KOPT-K1 (cell line): Measurements from ENCODE around the gene PTPRCAP.
A peak's percentile ranks its signal among the peaks of the same experiment; 100 is the strongest.
"Not testable (repeated sequence)": the region's sequence is repeated elsewhere in the genome, so short reads cannot be mapped to it uniquely, and the experiment has no call there.

Experiments used
- H3K27ac ChIP-seq: fragments of 200-600 bp; sonication (generic); 2 replicates; pipeline ENCODE4 v1.5.1; 2016; ENCODE audit warnings: antibody characterized with exemption, mild to moderate bottlenecking, low read depth, low read length; ENCODE audit not compliant: poor library complexity, severe bottlenecking
- H3K36me3 ChIP-seq: fragments of 200-600 bp; sonication (generic); 2 replicates; pipeline ENCODE4 v1.5.1; 2017; ENCODE audit warnings: antibody characterized with exemption, mild to moderate bottlenecking, low read length, moderate library complexity; ENCODE audit not compliant: insufficient read depth
- H3K9me3 ChIP-seq: fragments of 200-600 bp; sonication (generic); 2 replicates; pipeline ENCODE4 v1.5.1; 2017; ENCODE audit warnings: antibody characterized with exemption, low read length, mild to moderate bottlenecking; ENCODE audit not compliant: insufficient read depth, poor library complexity, severe bottlenecking

PTPRCAP gene

GRCh38 chr11:67468759-67469507 is 31.5 kb upstream of the PTPRCAP start, which contains the start of gene TMEM134:
TMEM134 (minus strand) TSS chr11:67469251; CDS start chr11:67469192, 59 bp downstream.
- no peaks in the 10 kb centered on the region for H3K9me3 ChIP-seq
- no peaks in the 10 kb centered on the region for H3K36me3 ChIP-seq
- peak within 1 kb of the TSS; percentile 73 for H3K27ac ChIP-seq

- Histone ChIP-seq H3K9me3 (no peaks in the 10 kb centered on the region), H3K36me3 (no peaks in the 10 kb centered on the region), H3K27ac (peak overlapping the region; percentile 73)
Measured at GRCh38 chr11:67468456-67468758, 30.9 kb upstream of the PTPRCAP start.

GRCh38 chr11:67468056-67468455 is 30.6 kb upstream of the PTPRCAP start:
- H3K36me3 ChIP-seq = no peaks in the 10 kb centered on the region
- H3K27ac ChIP-seq = peak overlapping the region; percentile 73
- no peaks in the 10 kb centered on the region for H3K9me3 ChIP-seq

GRCh38 chr11:67466962-67467771 is 29.7 kb upstream of the PTPRCAP start:
- no peaks in the 10 kb centered on the region for H3K9me3 ChIP-seq
- no peaks in the 10 kb centered on the region for H3K36me3 ChIP-seq
- H3K27ac ChIP-seq = peak overlapping the region; percentile 11

- Histone ChIP-seq H3K9me3 (no peaks in the 10 kb centered on the region), H3K27ac (peak overlapping the region; percentile 11), H3K36me3 (no peaks in the 10 kb centered on the region)
Measured at GRCh38 chr11:67466367-67466766, 28.9 kb upstream of the PTPRCAP start.

DNA sequence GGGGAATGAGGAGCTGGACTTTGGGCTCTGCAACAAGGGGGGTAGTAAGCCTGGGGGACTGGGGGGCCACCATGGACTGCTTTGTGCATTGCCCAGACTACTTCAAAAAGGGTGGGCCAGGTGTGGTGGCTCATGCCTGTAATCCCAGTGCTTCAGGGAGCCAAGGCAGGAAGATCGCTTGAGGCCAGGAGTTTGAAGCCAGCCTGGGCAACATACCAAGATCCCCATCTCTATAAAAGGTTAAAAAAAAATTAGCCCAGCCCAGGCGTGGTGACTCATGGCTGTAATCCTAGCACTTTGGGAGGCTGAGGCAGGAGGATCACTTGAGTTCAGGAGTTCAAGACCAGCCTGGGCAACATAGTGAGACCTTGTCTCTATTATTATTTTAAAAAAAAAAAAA is 28.0 kb upstream of the PTPRCAP start:
- H3K9me3 ChIP-seq, H3K36me3 ChIP-seq: not testable (repeated sequence)
- peak overlapping the region; percentile 86 for H3K27ac ChIP-seq

DNA sequence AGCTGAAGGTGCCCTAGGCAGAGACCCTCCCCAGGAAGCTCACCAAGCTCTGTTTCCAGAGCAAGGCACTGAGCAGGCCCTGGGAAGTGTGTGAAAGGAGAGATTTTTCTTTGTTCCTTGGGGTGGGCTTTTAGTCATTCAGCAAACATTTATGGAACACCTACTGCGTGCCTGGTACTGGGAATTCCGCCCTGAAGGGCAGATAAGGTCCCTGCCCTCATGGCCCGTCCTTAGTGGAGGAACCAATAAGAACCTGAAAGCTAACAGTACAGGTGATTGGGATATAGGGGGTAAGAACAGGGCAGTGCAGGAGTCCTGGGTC is 27.7 kb upstream of the PTPRCAP start:
- peak overlapping the region; percentile 86 for H3K27ac ChIP-seq
- no peaks in the 10 kb centered on the region for H3K9me3 ChIP-seq
- no peaks in the 10 kb centered on the region for H3K36me3 ChIP-seq

GRCh38 chr11:67464411-67465188 is 27.1 kb upstream of the PTPRCAP start:
- Histone ChIP-seq H3K36me3 (no peaks in the 10 kb centered on the region), H3K27ac (peak overlapping the region; percentile 86)

DNA sequence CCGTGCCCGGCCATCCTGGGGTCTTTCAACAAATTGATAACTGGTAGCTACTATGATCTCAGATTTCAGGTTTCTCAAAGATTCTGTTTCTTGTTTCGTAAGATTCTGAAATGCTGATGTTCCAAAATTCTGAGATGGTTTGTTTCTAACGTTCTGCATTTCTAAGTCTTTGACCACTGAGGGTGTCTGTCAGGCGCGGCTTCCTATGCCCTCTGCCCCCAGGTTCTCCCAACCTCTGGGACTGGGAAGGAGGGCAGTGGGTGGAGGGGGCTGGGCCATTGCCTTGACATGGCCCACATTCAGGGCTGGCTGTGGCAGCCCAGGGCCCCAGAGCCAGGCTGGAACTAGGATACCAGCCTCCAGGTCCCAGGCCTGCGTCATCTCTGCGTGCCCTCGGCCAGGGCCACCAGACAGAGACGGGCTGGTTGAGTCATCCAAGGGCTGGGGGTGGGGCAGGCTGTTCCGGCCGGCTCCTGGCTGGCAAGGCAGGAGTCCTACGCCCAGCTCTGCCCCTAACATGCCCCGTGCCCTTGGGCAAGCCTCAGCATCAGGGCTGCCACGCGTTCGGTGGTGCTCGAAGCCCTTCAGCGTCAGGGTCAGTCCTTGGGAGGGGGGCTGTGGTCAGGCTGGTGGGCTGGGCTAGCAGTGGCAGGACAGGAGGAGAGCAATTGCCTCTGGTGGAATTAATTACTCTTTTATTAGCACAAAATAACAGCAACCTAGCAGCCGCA is 26.4 kb upstream of the PTPRCAP start:
- Histone ChIP-seq H3K27ac (peak overlapping the region; percentile 86), H3K9me3 (no peaks in the 10 kb centered on the region), H3K36me3 (no peaks in the 10 kb centered on the region)

More at GRCh38 chr11:67464411-67465188, 27.1 kb upstream of the PTPRCAP start:
- no peaks in the 10 kb centered on the region for H3K9me3 ChIP-seq

DNA sequence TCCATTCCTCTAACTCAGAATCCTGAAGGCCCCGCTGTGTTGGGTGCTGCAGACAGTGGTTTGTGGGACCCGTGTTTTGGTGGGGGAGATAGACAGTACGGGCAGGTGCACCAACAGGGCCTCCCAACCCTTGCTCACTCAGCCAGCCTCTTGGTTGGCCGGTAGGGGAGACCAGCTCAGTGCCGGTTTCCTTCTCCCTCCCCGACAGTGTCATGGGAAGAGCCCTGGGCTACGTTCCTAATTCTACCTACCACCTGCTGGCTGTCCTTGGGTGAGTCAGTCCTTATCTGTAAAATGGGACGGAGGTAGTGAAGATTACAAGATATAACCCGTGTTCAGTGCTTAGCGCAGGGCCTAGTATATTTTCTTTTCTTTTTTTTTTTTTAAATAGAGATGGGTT is 25.7 kb upstream of the PTPRCAP start:
- Histone ChIP-seq H3K36me3 (no peaks in the 10 kb centered on the region), H3K27ac (no peak overlapping the region), H3K9me3 (no peaks in the 10 kb centered on the region)

DNA sequence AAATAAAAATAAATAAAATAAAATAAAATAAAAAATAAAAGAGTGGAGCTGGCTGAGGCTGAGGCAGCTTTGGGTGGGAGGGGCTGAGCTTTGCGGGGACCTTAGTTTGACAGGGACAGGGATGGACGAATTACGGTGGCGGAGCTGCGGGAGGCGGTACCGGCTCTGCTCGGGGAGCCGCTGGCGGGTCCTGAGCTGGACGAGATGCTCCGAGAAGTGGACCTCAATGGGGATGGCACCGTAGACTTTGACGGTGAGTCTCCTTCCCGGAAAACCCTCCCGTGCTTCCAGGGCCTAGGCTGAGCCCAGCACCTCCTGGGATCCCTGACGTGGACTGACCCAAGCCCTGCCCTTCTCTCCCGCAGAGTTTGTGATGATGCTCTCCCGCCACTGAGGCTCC is 20.8 kb upstream of the PTPRCAP start:
- H3K9me3 ChIP-seq = no peaks in the 10 kb centered on the region
- no peaks in the 10 kb centered on the region for H3K36me3 ChIP-seq
- no peak overlapping the region for H3K27ac ChIP-seq

DNA sequence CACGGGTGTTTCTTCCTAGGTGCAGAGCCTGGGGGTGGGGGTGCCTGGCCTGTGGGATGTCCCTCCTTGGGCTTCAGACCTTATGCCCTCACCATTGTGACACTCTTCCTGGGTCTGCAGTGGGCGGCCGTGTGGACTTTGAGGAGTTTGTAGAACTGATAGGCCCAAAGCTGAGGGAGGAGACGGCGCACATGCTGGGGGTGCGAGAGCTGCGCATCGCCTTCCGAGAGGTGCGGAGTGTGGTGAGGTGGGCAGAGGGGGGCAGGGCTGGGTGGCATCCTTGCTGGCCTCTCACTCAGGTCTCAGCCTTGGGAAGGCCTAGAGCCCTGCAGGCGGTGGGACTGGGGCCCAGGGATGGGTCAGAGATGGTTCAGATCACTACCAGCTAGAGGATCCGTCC is 20.0 kb upstream of the PTPRCAP start:
- no peaks in the 10 kb centered on the region for H3K9me3 ChIP-seq
- no peak overlapping the region for H3K27ac ChIP-seq
- no peaks in the 10 kb centered on the region for H3K36me3 ChIP-seq

DNA sequence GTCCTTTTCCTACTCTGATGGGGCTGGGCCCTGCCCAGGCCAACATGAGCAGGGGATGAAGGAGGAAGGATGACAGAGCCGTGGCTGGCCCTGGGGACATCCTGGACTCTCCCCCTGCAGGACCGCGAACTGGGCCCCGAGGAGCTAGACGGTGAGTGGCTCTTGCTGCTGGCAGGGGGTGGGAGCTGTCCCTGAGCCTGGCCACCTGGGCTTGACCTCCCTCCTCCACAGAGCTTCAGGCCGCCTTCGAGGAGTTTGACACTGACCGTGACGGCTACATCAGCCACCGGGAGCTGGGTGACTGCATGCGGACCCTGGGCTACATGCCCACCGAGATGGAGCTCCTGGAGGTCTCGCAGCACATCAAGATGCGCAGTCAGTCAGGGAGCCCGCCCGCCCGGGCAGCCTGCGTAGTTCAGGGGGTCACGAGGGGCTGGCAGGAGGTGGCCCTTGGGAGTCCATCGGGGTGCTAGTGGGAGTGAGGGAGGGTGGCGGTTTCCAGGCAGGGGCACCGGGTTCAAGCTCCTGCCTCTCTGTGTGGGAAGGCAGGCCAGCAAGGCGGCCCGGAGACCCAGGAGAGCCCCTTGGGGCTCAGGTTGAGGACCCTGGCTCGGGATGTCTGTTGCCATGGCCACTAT is 18.7 kb upstream of the PTPRCAP start:
- Histone ChIP-seq H3K9me3 (no peaks in the 10 kb centered on the region), H3K27ac (no peak overlapping the region), H3K36me3 (no peaks in the 10 kb centered on the region)

GRCh38 chr11:67455054-67455453 is 17.6 kb upstream of the PTPRCAP start, which contains the start of gene CABP4:
CABP4 (plus strand) TSS chr11:67455354; CDS start chr11:67455424, 70 bp downstream.
- no peaks in the 10 kb centered on the region for H3K9me3 ChIP-seq
- no peak within 1 kb of the TSS for H3K27ac ChIP-seq
- no peaks in the 10 kb centered on the region for H3K36me3 ChIP-seq
